ENCODE measurements around the gene PER1. TPM values are rescaled to one million over a fixed set of nuclear protein-coding genes. Genes with fewer than 3 reads are reported as not detected.

PER1 gene, protein sequence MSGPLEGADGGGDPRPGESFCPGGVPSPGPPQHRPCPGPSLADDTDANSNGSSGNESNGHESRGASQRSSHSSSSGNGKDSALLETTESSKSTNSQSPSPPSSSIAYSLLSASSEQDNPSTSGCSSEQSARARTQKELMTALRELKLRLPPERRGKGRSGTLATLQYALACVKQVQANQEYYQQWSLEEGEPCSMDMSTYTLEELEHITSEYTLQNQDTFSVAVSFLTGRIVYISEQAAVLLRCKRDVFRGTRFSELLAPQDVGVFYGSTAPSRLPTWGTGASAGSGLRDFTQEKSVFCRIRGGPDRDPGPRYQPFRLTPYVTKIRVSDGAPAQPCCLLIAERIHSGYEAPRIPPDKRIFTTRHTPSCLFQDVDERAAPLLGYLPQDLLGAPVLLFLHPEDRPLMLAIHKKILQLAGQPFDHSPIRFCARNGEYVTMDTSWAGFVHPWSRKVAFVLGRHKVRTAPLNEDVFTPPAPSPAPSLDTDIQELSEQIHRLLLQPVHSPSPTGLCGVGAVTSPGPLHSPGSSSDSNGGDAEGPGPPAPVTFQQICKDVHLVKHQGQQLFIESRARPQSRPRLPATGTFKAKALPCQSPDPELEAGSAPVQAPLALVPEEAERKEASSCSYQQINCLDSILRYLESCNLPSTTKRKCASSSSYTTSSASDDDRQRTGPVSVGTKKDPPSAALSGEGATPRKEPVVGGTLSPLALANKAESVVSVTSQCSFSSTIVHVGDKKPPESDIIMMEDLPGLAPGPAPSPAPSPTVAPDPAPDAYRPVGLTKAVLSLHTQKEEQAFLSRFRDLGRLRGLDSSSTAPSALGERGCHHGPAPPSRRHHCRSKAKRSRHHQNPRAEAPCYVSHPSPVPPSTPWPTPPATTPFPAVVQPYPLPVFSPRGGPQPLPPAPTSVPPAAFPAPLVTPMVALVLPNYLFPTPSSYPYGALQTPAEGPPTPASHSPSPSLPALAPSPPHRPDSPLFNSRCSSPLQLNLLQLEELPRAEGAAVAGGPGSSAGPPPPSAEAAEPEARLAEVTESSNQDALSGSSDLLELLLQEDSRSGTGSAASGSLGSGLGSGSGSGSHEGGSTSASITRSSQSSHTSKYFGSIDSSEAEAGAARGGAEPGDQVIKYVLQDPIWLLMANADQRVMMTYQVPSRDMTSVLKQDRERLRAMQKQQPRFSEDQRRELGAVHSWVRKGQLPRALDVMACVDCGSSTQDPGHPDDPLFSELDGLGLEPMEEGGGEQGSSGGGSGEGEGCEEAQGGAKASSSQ (N-terminal part only)
- 33.5 and 34.8 TPM in 2 replicates for total RNA-seq

DNA sequence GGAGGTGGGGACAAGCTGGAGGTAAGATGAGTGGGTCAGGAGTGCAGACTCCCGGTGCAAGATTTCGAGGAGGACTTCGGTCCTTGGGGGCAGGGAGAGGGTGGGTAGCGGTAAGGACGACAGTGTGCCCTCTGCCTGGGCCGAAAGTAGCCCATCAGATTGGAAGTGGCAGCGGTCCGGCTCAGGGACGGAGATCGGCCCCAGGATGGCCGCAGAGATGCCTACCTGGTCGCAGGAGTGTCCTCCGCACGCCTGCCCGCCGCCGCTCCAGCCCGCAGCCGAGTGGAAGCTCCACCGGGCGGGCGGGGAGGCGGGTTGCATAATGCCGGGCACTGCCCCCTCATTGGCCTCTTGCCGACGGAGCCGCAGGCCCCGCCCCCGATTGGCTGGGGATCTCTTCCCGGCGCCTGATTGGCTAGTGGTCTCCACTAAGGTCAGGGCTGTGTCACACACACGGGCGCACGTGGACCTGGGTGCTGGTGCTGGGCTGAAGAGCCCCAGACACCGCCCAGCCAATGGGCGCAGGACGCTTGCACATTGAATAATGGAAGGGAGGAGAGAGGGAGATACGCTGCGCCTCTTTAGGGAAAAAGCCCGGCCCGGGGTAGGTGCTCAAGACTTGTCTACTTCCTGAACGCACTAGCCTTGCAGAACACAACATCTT, at the start of gene PER1:
TSS of gene PER1 (minus strand) at position 293 of the 664 bp plus-strand sequence. CDS start 1,698 bp downstream, outside the sequence.
- intact Hi-C loops (cut with micrococcal nuclease), result loop anchor here (10.0 kb wide), 2 partner anchors 233 to 283 kb away; partner anchors contain the start of genes NDEL1 and RPL26

- intact Hi-C loops (cut with micrococcal nuclease), result loop anchor here (1.0 to 5.0 kb wide), 2 partner anchors 8 to 260 kb away; partner anchors contain the start of genes CNTROB and TRAPPC1
These were observed 40.0 kb upstream of the PER1 start for GRCh38 chr17:8192070-8192815.

DNA sequence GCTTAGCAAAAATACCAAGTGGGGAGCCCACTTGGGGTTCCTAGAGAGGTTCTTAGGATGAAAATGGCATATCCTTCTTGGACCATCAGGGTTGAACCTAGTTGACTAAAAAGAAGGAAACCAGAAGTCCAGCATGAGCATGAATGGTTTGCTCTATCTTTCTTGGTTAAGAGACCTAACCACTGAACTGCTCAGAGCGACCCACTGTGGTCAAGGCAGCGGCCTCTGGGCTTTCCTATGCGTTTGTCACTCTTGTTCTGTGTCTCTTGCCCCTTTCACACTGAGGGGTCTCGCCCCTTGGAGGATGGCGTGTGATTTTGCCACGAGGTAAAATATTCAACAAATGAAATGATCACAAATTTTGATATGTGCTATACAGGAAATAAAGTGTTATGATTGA, 38.3 kb upstream of the PER1 start:
- intact Hi-C loops (cut with micrococcal nuclease), result loop anchor here (1.0 to 5.0 kb wide), 4 partner anchors 20 to 258 kb away; partner anchors contain the start of genes AURKB, CNTROB, RANGRF and TRAPPC1

- intact Hi-C loops (cut with micrococcal nuclease), result loop anchor here (1.0 to 5.0 kb wide), 4 partner anchors 20 to 258 kb away; partner anchors contain the start of genes AURKB, CNTROB, RANGRF and TRAPPC1
These were observed 37.7 kb upstream of the PER1 start, which contains the start of gene BORCS6 for GRCh38 chr17:8189711-8190477. Gene BORCS6, minus strand, starts transcription at chr17:8190180. Its CDS starts 40 bp downstream, at chr17:8190140.

GRCh38 chr17:8189041-8189710, 37.0 kb upstream of the PER1 start:
- intact Hi-C loops (cut with micrococcal nuclease), result no loop called here

DNA sequence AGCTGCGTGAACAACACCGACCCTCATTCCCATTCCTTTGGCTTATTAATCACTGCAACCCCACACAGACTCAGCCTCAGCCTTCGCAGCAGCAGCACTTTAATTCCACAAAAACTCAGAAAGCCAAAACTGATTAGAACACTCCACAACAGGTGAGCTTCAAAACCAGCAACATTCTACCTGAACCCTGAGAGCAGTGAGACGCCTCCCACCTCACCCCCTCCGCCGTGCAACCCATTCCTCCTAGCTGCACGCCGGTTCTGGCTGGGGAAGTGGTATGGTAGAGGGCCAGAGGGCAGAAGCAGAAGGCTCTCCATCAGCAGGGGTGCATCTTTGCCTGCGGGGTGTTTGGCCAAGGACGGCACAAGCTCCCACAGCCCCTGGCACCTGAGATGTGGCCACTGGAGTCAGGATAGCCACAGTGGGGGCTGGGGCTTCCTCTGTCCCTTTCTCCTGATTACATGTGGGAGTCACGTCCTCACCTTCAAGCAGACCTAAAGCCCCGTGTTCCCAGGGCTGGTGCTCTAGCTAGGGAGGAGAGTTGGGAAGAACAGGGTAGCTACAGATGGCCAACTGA, 36.1 kb upstream of the PER1 start:
- intact Hi-C loops (cut with micrococcal nuclease), result no loop called here

GRCh38 chr17:8187517-8188262, 35.5 kb upstream of the PER1 start:
- intact Hi-C loops (cut with micrococcal nuclease), result loop anchor here (1.0 kb wide), 8 partner anchors 13 to 113 kb away; partner anchors contain the start of gene SLC25A35

- intact Hi-C loops (cut with micrococcal nuclease), result loop anchor here (1.0 kb wide), 8 partner anchors 13 to 113 kb away; partner anchors contain the start of gene SLC25A35
These were observed 34.7 kb upstream of the PER1 start for GRCh38 chr17:8186787-8187516.

- intact Hi-C loops (cut with micrococcal nuclease), result no loop called here
These were observed 34.2 kb upstream of the PER1 start for GRCh38 chr17:8186446-8186786.

- intact Hi-C loops (cut with micrococcal nuclease), result no loop called here
These were observed 33.6 kb upstream of the PER1 start for GRCh38 chr17:8185582-8186445.

- intact Hi-C loops (cut with micrococcal nuclease), result no loop called here
These were observed 25.0 kb upstream of the PER1 start for GRCh38 chr17:8176998-8177731.

- intact Hi-C loops (cut with micrococcal nuclease), result no loop called here
These were observed 24.2 kb upstream of the PER1 start, which contains the start of gene TMEM107 for GRCh38 chr17:8176197-8176940. Gene TMEM107, minus strand, starts transcription at chr17:8176380. Its CDS starts 94 bp downstream, at chr17:8176286.

DNA sequence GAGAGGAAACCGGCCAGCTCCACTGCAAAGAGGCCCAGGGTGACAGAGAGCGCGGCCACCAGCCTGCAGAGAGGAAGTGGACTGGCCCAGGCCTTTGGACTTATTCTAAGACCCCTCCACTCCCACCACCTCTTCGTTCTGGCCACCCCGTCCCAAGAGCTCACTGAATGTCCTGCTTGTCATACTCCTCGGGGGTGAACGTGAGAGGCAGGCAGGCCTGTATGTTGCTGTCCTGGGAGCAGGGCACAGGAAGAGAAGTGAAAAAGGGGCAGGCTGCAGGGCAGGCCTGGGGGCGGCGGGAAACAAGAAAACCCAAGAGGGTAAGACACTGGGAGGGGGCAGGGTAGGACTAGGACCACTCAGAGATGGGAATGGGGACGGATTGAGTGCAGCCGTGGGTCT, 23.6 kb upstream of the PER1 start:
- intact Hi-C loops (cut with micrococcal nuclease), result no loop called here

DNA sequence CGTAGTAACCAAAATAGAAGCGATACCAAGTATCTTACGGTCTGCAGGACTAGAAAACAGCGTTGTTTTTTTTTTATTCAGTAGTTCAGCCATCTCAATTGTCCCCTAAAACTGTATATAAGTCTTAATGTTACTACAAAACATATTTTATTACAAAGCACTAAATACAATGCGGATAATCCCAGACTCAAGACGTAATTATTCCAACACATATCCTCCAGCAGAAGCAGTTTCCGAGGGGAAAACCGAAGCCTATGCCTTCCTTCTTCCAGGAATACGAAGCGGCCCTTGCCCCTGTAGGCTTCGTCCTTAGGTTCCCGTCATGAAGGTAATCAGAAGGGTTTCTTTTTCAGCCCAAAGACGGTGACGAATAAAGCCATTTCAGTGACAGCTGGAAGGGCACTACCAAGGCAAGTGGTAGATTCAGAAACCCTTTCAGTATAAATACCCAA, 21.7 kb upstream of the PER1 start:
- intact Hi-C loops (cut with micrococcal nuclease), result loop anchor here (1.0 to 5.0 kb wide), 7 partner anchors 10 to 332 kb away; partner anchors contain the start of gene AURKB

Measured in T-helper 1 cell treated with Interleukin-12 subunit alpha and Interleukin-12 subunit beta and Interleukin-4 antibody, amounts not matched to agents 30 ng/mL and 1 ng/mL, for 36 hours (primary cell).